KBM-7 (cell line): ENCODE data around the gene DHRS4.

Experiments
- DNase-seq: peaks from one replicate; pipeline ENCODE4 v3.0.0-alpha.2; 2015
- in situ Hi-C: fragments of 300-500 bp; cut with MboI; formaldehyde crosslinking; loops from 2 replicates; pipeline ENCODE4 v1.14.3; 2020; ENCODE audit warnings: low sequenced_read_pairs, low pct_unique_long_range_greater_than_20kb, mixed read lengths

The DHRS4 gene

DNA sequence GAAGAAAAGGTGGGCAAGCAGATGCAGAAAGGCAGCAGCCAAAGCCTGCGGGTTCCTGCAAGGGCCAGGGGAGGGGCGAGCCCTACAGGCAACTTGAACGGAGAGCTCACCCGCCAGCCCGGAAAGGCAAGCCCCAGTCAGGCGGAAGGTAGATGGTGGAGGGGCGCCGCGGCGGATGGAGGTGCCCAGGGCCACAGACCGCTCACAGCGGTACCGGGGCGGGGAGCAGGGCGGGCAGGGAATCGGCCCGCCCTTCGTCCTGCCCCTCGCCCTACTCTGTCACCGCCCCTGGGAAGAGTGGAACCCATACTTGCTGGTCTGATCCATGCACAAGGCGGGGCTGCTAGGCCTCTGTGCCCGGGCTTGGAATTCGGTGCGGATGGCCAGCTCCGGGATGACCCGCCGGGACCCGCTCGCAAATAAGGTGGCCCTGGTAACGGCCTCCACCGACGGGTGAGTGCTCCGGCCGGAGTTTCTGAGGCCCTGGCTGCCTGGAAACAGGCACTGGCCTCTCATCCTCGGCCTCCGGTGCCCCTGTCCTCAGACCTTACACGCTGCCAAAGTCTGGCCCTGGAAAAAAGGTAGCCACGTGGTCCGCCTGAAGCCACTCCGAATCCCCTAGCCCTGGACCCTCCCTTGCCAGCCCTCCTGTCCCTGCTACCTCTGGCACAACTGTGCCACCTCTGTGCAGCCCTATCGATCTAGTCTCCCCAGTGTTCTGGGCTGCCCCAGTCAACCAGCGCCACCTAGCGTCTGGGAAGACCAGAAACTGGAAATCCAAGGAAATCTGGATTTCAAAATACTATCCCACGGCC, at the start of gene DHRS4:
DHRS4 (plus strand) TSS at position 307 of the 815 bp plus-strand sequence; CDS start at position 326, 19 bp downstream.
- DNase-seq, result peak; percentile 91
- in situ Hi-C loops, result no loop called here

DNA sequence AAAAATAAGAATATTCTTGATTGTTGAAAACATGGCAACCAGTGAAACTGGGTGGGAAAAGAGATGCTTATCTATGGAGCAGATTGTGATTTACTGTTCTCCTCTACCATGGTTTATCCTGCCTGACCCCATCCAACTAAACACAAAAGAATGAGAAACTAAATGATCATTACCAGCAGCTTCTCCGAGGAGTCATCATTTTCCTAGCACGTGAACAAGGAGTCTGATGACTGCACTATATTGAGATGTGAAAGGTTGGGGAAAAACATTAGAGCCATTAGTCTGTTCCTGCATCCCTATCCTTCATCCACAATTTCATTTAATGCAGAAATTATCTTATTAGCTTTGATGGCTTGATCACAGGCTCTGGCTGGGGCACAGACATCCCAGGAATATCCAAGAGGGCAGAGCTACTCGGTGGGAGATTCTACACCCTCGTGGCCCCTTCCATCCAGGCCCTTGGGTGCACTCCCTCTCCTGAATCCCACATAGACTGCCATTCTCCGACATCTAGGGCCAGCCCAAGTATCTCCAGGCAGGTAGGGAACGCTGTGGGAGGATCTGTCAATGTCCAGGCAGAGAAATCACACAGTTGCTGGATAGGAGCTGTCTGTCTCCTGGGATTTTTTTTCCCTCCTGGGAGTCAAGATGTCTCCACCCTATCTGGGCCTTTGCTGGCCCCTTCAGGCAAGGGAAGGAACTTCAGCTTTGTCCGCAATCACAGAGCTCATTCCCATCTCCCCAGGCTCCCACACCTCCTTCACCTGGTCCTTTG, 43.3 kb upstream of the DHRS4 start:
- in situ Hi-C loops, result no loop called here

GRCh38 chr14:23910876-23911210, 42.7 kb upstream of the DHRS4 start:
- DNase-seq, result no peak
- in situ Hi-C loops, result no loop called here

More for the DNA sequence above, 43.3 kb upstream of the DHRS4 start:
- DNase-seq, result peak; percentile 56

- in situ Hi-C loops, result no loop called here
- DNase-seq, result no peak
Measured at GRCh38 chr14:23915559-23915958, 38.0 kb upstream of the DHRS4 start.

DNA sequence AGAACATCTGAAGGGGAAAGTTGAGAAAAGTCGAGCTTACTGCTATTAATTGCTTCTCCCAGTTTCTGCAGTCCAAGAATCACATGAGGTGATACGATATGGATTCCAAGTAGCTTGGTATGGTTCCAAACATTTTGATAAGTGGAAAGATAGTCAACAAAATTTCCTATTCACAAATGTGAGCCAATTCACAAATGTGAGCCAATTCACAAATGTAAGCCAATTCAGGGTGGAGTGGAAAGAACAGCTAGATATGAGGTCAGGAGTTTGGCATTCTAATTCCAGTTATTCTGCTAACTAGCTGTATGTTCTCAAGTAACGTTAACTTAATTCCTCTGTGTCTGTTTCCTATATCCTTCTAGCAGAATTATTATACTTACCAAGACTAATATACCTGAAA, 37.6 kb upstream of the DHRS4 start:
- no peak for DNase-seq
- in situ Hi-C loops, result no loop called here

DNA sequence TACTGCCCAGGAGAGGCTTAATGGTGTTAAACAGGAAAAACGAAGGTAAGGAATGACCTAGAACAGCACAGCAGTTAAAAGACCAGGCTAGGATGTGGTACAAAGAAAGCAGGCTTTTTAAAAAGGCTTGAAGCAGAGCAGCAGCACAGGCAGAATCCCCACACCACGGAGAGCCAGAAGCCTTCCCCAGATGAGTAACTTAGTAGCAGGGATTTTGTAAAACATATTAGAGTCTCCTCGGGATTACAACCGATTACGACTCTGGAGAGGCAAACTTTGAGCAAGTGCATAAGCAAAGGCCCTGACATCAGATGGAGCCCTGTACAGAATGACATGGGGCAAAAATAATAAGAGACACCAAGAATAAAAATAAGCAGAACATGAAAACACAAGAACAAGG, 37.1 kb upstream of the DHRS4 start:
- in situ Hi-C loops, result no loop called here

GRCh38 chr14:23922545-23922944, 31.0 kb upstream of the DHRS4 start:
- in situ Hi-C loops, result no loop called here
- no peak for DNase-seq

More for the DNA sequence above, 37.1 kb upstream of the DHRS4 start:
- no peak for DNase-seq

GRCh38 chr14:23925523-23926075, 28.0 kb upstream of the DHRS4 start:
- in situ Hi-C loops, result no loop called here
- no peak for DNase-seq

DNA sequence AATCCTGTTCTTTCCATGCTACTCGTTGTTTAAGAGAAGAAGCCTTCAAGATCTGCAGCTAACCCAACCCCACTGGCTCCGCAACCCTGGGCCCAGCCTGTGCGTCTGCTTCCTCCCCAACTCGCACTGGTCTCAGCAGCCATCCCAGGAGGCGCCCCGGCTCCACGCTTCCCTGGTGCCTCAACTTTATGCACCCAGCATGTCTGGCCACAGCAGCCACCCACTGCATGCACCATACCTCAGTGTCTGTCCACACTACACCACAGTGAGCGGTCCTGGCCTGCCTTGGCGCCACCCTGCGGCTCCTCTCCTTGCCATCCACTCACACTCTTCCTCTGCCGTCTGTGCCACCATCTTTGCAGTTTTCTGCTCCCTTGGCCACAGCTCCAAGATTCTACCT, 27.0 kb upstream of the DHRS4 start:
- in situ Hi-C loops, result no loop called here
- DNase-seq, result no peak

DNA sequence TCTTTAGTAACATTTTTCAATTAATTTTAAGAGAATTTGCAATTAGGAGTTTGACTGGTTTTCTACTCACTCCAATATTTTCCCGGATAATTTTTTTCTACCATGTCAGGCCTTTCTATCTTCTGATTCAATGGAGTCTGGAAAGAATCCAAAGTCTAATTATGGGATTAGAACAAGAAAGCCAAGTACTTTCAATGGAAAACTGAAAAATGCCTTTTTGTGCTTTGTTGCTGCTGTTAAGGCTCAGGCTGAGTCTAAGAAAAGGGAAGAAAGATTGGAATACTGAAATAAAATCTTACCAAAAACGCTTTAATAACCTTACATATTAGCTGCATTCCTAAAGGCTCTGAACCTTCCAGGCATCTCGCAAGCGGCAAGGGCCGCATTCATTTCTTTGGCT, 24.4 kb upstream of the DHRS4 start:
- no peak for DNase-seq
- in situ Hi-C loops, result no loop called here

- in situ Hi-C loops, result no loop called here
- DNase-seq, result peak; percentile 68
Measured at GRCh38 chr14:23929822-23930294, 23.7 kb upstream of the DHRS4 start.

DNA sequence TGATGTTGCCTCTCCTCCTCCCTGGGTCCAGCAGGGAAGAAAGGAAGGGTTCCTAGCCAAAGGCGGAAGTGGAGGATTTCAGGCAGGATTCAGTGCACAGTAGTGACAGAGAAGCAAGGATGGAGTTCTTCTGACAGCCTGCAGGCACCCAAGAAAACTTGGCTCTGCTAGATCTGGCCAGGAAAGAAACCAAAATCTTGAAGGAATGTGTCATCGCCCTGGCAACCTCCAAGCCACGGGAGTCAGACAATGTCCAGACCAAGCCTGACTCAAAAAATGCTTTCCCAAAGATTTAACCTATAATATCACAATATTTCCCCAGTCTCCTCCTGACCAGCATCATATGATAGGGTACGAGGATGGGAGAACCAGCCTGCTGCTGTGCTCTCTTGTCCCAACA, 22.8 kb upstream of the DHRS4 start:
- no peak for DNase-seq
- in situ Hi-C loops, result no loop called here

GRCh38 chr14:23931721-23932289, 21.8 kb upstream of the DHRS4 start:
- in situ Hi-C loops, result no loop called here
- DNase-seq, result no peak

DNA sequence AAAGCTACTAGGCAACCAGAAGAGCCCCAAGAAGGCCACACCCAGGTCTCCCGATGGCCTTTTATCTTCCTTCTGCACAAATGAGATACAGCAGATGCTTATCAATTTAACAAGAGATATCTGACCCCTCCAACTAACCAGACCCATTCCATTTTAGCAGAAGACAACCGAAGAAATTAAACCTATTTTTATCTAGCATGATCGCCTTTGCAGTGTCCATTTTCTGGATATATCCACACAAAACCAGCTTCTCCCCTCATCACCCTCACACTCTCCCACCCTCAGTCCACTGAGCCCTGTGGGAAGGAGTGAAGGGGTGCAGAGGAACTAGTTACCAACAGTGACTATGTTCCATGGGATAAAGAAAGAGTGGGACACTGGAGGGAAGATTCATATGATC, 20.9 kb upstream of the DHRS4 start:
- no peak for DNase-seq
- in situ Hi-C loops, result no loop called here

DNA sequence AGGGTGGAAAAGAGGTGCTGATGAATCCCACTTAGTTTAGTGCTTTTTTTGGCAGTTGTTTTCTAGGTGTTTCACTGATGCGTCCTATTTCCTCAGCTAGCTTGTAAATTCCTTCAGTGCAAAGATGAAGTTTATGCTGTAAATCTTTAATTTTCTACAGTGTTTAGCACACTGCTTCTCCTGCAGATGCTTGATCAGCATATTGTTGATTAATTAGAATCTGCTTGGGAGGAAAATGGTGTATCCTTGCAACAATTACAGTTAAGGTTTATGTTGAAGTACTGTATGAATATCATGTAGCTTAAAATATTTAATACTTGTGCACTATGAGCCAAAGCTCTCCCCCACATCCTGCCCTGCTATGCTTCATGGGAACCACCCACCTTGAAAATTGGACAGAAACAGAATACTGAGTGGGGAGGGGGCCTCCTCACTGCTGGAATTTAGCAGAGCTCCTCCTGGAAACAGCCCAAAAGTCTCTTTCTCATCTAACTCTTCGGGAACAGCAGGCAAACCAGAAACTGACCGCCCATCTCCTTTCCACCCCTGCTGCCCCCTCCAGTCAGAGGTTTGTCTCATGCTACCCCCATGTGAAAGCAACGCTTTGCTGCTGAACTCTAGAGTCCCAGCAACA, 20.3 kb upstream of the DHRS4 start:
- in situ Hi-C loops, result no loop called here
- DNase-seq, result no peak

GRCh38 chr14:23933742-23934128, 19.8 kb upstream of the DHRS4 start:
- in situ Hi-C loops, result no loop called here
- DNase-seq, result no peak

- no peak for DNase-seq
- in situ Hi-C loops, result no loop called here
Measured at GRCh38 chr14:23935158-23935557, 18.4 kb upstream of the DHRS4 start.

GRCh38 chr14:23936084-23936829, 17.3 kb upstream of the DHRS4 start:
- no peak for DNase-seq
- in situ Hi-C loops, result no loop called here

DNA sequence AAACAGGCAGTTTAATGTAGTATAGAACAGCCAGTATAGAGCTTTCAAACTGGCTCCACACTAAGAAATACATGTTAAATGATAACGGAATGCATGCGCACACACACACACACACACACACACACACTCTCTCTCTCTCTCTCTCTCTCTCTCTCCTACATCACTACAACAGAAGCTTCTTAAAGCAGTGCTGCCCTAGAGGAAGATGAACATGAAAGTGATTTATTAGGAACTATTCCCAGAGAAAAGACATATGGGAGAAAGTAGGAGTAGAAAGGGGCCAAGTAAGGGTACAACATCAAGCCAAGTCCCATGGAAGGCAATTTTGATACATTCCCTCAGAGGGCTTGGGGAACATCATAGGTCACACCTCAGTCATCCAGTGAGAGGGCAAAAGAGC, 16.4 kb upstream of the DHRS4 start:
- DNase-seq, result no peak
- in situ Hi-C loops, result no loop called here
